ENCODE data around the gene SMIM44.
"Not testable (repeated sequence)": the region's sequence is repeated elsewhere in the genome, so short reads cannot be mapped to it uniquely, and the experiment has no call there.

SMIM44 gene

DNA sequence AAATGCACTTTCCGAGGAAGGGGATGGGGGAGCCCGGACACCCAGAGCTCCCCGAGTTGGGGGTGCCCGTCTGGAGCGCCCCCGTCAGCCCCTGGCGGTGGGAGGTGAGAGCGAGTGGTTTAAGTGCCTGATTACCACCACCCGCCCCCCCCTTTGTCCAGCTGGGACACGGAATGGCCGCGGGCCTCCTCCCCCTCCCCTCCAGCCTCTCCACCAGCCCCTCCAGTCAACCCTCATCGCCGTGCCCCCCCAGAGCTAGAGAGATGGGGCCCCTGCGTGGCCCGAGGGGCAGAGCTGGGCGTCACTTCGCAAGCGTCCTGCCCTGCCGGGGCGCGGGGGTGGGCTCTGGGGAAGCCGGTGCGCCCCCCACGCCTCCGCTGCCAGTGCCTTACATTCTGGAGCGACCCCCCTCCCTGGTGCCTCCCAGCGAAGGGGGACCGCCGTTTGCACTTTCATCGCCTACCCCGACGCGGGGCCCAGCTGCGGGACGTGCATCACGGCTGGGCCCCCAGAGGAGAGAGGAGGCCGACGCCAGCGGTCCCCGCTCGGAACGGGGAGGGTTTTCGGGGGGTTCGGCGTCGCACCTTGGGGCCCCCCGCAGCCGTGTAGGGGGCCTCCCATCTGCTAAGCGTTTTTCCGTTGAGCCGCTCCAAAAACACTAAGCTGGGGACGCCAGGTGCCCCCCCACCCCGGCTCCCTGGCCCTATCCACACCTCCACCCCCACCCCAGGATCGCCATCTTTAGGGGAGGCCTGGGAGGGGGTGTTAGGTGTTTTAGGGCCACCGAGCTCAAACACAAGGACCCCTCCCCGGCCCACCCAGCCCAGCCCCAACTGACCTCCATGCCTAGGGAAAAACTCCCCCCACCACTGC is 19.3 kb downstream of the SMIM44 start:
- H3K4me3 ChIP-seq, result no peak overlapping the region
- H3K27ac ChIP-seq, result peak overlapping the region in 2 of 21 experiments; percentile 8 to 51

DNA sequence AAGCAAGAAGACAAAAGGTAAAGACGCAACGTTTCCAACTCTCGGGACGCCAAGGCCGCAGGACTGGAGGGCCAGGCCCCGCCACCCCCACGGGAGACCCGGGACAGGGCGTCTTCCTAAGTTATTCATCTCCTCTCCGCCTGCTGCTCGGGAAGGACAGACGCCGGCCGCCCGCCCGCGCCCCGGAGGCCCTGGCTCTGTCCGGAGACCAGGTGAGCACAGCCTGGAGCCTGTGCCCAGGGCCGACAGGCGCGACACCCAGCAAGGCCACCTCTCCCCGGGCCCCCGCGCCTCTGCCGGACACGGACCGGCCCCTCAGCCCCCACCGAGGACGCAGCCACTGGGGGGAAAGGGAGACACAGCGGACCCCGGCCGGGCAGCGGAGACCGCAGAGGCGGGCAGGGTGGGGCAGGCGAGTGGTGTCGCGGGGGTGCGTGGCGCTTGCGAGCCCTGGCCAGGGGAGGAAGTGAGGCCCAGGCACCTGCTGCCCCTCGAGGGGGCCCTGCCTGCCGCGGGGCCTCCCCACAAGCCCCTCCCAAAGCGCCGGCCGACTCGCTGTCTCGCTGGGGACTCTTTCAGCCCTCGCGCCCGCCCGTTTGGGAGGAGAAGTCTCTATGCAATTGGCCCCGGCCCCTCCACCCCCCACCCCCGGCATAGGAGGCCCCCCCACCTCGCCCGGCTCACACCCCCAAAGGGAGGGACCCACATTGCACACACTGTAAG is 20.1 kb downstream of the SMIM44 start:
- Histone ChIP-seq H3K27ac (peak overlapping the region in 1 of 21 experiments; percentile 12), H3K4me3 (no peak overlapping the region)

DNA sequence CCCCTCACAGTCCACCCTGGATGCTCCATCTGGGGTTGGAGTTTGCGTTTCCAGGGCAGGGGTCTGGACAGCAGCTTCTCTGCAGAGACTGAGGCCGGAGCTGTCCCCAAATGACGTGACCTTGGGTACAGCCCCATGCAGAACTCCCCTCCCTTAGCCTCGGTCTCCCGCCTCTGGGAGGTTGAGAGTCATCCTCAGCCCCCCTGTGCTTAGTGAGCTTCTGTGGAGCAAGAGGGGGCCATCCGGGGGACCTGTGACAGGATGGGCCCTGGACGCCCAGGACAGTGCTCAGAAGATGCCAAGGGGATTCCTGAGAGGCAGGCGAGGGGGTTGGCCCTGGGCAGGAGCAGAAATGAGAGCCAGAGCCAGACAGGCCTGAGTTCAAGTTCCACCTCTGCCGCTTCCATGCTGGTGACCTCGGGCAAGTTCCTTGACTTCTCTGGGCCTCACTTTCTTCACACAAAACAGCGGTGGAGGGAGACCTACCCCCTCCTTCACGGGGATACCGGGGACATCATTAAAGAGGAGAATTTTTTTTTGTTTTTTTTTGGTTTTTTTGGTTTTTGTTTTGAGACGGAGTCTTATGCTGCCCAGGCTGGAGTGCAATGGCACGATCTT is 23.2 kb downstream of the SMIM44 start:
- peak overlapping the region in 14 of 21 experiments; percentile 9 to 80 (median 69) for H3K27ac ChIP-seq
- H3K4me3 ChIP-seq, result no peak overlapping the region

DNA sequence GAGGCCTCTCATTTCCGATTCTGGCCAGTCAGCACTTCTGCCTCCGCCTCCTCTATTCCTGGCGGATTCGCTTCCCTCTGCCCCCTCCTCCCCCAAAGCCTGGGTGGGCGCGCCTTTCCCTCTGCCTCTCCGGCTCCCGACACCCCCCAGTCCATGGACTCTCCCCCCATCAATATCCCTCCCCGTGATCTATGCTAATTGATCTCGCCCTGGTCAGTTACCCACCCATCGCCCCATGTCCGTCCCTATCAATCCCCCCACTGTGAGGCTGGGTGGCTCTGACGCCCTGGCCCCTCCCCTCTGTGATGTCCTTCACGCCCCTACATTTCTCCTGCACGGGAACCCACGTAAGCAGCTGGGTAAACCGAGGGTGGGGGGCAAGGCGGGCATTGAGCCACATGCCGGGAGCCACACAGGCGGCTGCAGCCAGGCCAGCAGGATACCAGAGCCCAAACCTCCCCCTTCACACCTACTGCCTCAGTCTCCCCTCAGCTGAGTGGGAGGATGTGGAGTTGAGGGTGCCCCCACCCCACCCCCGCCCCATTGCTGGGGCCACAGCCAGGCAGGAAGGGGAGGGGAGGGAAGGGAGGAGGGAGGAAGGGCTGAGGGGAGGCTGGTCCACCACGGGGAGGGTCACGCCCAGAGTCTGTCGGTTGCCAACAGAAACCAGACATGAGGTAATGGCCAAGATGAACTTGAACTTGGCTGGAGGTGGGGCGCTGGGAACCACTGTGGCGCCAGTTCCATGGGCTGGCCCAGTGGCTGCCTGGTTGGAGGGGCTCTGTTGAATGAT is 24.0 kb downstream of the SMIM44 start:
- Histone ChIP-seq H3K27ac (peak overlapping the region in 19 of 21 experiments; percentile 6 to 80 (median 69)), H3K4me3 (no peak overlapping the region)

DNA sequence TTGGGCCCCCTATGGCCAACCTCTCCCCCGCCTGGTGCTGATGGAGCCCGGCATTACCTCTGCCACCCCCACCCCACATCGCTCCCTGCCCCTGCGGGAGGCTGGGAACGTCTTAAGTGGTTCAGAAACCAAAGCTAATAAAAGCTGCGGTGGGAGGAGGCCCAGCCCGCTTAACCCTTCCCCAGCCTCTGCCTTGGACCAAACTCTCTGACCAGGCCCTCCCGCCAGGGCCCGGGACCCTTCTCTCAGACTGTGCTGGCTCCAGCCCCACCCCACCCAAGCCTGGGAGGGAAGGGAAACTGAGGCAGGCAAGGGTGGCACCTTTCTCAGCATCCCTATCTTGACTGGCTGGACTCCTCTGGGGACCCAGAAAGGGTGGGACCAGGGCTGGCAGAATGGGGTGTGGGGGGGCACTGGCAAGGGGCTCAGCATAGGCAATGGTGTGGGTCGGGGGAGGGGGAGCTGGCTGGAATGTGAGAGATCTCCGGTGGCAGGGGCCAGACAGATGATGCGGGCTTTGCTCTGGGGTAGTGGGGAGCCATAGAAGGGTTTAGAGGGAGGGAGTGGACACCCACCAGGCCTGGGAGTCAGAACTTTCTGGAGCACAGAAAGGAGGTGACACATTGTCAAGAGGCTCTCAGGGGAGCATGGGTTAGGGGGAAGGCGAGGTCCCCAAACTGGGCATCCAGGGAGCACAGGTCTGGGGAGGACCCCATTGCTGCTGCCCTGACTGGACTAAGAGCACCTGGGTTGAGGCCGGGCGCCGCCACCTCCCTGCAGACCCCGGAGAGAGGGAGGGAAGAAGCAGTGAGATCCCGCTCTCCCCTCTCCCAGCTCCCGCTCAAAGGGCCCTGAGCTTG is 24.8 kb downstream of the SMIM44 start:
- Histone ChIP-seq H3K4me3 (no peak overlapping the region), H3K27ac (peak overlapping the region in 19 of 21 experiments; percentile 0 to 80 (median 69))

DNA sequence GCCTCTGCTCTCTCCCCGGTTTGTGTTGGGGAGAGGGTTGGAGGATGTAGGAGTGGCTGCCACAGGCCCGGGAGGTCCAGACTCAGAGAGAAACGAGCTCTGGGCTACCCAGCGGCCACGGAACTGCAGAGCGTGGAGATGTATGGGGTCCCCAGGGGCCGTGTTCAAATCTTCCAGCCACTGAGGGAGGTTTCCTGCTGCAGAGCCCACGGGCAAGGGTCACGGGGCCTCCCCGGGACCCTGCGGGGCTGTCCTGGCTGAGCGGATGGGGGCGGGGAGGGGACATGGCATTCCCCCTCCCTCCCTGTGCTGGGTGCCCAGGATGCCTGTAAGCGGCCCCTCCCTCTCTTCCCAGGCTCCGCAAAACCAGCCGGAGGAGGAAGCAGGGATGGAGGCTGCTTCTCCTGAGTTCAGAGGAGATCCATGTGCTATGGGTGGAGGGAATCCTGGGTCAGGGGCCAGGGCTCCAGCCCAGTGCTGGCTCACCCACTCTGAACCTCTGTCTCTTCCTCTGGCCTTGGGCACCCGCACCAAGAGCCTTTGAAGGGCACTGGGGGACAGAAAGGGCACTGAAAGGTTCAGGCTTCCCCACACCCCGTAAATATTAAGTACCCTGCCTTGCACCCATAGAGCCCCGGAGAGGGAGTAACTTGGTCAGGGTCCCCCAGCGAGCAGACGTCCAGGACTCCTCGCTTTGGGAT is 25.6 kb downstream of the SMIM44 start:
- H3K27ac ChIP-seq, result peak overlapping the region in 16 of 21 experiments; percentile 3 to 80 (median 69)
- no peak overlapping the region for H3K4me3 ChIP-seq

DNA sequence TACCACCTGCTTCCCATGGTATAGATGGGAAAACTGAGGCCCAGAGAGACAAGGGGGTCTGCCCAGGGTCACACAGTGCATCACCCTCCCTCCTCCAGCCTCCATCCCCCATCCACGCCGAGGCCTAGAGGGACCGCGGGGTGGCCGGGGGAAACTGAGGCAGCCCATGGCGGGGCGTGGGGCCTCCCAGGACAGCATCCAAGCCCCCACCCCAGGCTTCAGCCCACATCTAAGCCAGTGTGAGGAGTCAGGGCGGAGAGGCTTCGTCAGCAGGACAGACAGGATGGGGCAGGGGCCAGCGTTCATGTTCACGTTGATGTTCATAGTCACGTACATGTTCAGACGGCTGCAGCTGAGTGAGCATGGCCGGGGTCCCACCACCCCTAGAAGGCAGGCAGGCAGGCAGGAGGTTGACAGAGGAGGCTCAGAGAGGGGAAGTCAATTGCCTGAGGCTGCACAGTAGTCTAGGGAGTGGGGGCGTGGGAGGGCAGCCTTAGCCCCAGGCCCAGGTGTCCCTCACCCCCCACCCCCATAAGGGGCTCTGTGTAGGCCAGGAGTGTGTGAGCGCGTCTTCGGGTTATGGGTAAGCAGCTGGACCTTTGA is 26.2 kb downstream of the SMIM44 start:
- H3K4me3 ChIP-seq, result no peak overlapping the region
- H3K27ac ChIP-seq, result peak overlapping the region in 12 of 21 experiments; percentile 3 to 80 (median 69)

DNA sequence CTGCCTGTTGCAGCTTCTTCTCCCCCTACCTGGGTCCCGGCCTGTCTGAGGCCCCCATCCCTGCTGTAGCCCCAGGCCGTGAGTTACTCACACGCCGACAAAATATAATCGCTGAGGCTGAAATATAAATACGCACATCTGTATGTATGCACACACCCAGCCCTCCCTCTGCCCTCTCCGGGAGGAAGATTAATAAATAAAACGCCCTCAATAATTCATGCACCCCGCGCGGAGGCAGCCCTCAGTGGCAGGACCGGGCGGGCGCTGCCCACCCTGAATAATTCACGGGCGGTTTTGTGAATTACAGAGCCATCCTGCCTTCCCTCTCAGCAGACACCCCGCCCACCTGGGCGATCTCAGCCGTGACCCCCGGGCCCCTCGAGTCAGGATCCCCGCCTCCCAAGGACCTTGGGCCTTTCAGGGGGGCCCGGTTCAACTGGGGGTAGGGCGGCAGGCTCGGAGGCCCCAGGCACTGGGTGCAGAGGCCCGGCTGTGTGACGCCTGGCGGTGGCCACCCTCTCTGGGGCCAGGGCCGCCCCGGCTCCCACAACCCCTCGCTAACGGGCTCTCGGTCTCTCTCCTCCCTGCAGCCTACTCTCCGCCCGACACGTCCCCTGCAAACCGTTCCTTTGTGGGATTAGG is 27.2 kb downstream of the SMIM44 start:
- Histone ChIP-seq H3K27ac (peak overlapping the region in 6 of 21 experiments; percentile 1 to 74 (median 28)), H3K4me3 (no peak overlapping the region)

DNA sequence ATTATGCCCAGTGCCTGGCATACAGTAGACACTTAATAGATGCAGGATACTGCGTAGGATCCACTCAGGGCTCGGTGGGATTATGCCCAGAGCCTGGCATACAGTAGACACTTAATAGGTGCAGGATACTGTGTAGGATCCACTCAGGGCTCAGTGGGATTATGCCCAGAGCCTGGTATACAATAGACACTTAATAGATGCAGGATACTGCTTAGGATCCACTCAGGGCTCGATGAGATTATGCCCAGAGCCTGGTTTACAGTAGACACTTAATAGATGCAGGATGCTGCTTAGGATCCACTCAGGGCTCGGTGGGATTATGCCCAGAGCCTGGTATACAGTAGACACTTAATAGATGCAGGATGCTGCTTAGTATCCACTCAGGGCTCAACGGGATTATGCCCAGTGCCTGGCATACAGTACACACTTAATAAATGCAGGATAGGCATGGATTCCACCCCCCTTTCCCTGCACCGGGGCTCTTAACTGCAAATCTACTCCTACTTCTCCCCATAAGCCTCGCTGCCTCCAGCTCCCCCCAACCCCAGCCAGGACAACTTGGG is 27.8 kb downstream of the SMIM44 start:
- H3K27ac ChIP-seq, result no peak overlapping the region

DNA sequence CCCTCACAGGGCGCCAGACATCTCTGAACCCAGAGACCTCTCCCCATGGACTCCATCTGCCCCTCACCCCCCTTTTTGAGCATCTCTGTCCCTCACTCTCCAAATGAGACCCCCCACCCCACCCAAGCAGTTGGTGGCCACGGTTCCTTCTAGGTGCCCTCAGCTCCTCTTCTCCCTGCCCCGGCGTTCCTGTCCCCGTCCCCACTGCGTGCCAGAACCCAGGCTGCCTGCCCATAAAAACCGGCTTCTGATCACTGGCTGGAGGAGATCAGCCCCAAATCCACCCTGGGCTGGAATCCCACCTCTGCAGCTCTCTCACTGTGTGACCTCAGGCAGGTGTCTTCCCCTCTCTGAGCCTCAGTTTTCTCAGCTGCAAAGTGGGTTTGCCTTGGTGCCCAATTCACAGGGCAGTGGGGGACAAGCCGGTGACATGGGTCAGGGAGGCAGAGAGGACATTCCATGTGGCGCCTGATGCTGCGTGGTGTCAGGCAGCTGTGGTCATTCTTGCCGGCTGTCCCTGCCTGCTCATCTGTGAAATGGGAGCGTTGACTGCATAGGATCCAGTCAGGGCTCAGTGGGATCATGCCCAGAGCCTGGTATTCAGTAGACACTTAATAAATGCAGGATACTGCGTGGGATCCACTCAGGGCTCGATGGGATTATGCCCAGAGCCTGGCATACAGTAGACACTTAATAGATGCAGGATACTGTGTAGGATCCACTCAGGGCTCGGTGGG is 28.4 kb downstream of the SMIM44 start:
- Histone ChIP-seq H3K27ac (peak overlapping the region in 2 of 21 experiments; percentile 14 to 54), H3K4me3 (no peak overlapping the region)

More for the DNA sequence above, 27.8 kb downstream of the SMIM44 start:
- no peak overlapping the region for H3K4me3 ChIP-seq

DNA sequence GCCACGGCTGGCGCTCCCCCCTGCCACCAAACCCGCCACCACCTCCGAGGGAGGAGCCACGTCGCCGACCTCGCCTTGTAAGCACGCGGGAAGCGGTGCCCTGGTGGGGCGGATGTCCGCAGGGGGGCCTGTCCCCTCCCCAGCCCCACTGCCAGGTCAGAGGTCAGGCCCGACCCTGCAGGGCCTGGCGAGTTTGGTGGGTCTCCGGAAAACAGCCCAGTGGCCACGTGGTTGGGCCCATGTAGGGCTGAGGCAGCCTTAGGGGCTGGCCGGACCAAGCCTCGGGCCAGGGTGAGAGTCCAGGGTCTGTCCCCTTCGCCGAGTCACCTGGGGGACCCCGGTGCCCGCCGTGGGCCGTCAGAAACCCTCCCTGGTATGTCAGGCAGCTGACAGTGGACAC is 29.4 kb downstream of the SMIM44 start:
- Histone ChIP-seq H3K4me3 (no peak overlapping the region), H3K27ac (peak overlapping the region in 3 of 21 experiments; percentile 14 to 54 (median 19))

DNA sequence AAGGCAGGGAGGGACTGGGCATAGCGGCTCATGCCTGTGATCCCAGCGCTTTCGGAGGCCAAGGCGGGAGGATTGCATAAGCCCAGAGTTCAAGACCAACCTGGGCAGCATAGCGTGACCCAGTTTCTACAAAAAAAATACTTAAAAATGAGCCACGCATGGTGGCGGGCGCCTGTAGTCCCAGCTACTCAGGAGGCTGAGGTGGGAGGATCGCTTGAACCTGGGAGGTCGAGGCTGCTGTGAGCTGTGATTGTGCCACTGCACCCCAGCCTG is 30.4 kb downstream of the SMIM44 start:
- peak overlapping the region in 2 of 21 experiments; percentile 35 to 49 for H3K27ac ChIP-seq
- H3K4me3 ChIP-seq, result not testable (repeated sequence)

DNA sequence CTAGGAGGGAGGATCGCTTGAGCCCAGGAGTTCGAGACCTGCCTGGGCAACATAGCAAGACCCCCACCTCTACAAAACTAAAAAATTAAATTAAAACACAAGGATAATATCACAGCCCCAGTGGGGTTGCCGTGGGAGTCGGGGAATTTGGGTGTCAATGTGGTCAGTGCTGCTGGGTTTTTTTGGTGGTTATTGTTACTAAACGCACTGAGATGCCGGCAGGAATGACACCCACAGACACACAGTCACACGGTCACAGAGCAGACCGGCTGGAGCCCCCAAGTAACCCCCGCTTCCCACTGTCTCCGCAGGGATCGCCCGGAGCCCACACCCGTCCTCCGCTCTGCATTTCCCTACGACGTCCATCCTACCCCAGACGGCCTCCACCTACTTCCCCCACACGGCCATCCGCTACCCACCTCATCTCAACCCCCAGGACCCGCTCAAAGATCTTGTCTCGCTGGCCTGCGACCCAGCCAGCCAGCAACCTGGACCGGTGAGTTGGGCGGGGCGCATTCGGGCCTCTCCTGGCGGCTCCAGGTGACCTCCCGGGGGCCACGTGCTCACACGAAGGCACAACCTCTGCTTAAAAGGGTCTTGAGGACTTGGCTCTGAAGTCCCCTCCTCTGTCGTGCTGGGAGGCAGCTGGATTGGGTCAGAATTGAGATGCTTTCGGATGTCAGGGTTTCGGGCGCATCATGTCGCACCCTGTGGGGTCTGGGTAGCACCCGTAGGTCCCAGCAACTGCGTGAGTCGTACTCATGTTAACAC is 30.9 kb downstream of the SMIM44 start:
- Histone ChIP-seq H3K27ac (peak overlapping the region in 2 of 21 experiments; percentile 35 to 49), H3K4me3 (no peak overlapping the region)

DNA sequence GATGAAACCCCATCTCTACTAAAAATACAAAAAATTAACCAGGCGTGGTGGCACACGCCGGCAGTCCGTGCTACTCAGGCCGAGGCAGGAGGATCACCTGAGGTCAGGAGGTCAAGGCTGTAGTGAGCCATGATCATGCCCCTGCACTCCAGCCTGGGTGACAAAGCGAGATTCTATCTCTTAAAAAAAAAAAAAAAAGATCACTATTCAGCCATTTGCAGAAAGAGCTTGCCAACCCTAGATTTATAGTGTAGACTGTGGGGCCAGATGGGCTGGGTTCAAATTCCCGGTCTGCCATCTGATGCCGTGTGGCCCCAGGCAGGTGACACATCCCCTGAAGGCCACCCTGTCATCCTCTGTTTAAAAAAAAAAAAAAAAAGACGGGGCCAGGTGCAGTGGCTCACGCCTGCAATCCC is 31.8 kb downstream of the SMIM44 start:
- H3K27ac ChIP-seq, result peak overlapping the region in 10 of 21 experiments; percentile 8 to 75 (median 41)

DNA sequence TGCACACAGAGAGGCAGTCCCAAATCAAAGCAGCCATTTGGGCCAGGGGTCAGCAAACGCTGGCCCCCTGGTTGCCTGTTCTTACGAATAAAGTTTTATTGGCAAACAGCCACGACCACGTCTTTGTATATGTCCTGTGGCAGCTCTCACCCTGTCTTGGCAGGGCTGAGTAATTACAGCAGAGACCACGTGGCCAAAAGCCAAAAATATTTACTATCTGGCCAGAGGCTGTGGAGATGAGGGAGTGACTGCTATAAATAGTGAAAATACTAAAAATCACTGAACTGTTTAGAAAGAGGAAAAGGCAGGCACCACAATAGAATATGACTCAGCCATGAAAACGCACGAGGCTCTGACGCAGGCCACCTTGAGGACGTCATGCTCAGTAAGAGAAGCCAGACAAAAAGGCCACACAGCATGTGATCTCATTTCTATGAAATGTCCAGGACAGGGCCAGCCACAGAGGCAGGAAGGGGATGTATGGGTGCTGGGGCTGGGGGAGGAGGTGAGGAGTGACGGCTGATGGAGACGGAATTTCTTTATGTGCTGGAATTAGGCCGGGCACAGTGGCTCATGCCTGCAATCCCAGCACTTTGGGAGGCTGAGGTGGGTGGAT is 32.3 kb downstream of the SMIM44 start:
- Histone ChIP-seq H3K4me3 (no peak overlapping the region), H3K27ac (peak overlapping the region in 11 of 21 experiments; percentile 8 to 75 (median 37))

More for the DNA sequence above, 31.8 kb downstream of the SMIM44 start:
- no peak overlapping the region for H3K4me3 ChIP-seq
